ENCODE measurements around the gene PDLIM1.

- TF ChIP-seq CTCF (IDR thresholded peaks at IDR 0.05 in 2 of 3, conservative IDR thresholded peaks at IDR 0.05 in 1 of 3; ENCODE audit: control insufficient read depth in 2 of 3, extremely low read depth in 1 of 3, insufficient read depth in 1 of 3, low read depth in 3 of 3, low read length in 3 of 3) (no peak), POLR2AphosphoS5 (IDR thresholded peaks at IDR 0.05; ENCODE audit: low read length) (no peak), IRF3 (IDR thresholded peaks at IDR 0.05) (no peak), USF1 (IDR thresholded peaks at IDR 0.05; ENCODE audit: borderline replicate concordance, extremely low read length, insufficient read depth, low read depth, low read length) (no peak), CHD1 (IDR thresholded peaks at IDR 0.05; ENCODE audit: low read depth, low read length) (no peak)
These were observed 45.3 kb upstream of the PDLIM1 start for GRCh38 chr10:95335933-95336699.

Data from GM12878 (cell line).